DMS 273 (cell line): ENCODE measurements around the gene SCNN1A.

Experiments
- DNase-seq: peaks from one replicate; lab custom pipeline; 2025; ENCODE audit not compliant: unreplicated experiment; lab: John Stamatoyannopoulos, UW

SCNN1A gene

GRCh38 chr12:6335451-6336078, 39.8 kb downstream of the SCNN1A start:
- peak; percentile 76 for DNase-seq

DNA sequence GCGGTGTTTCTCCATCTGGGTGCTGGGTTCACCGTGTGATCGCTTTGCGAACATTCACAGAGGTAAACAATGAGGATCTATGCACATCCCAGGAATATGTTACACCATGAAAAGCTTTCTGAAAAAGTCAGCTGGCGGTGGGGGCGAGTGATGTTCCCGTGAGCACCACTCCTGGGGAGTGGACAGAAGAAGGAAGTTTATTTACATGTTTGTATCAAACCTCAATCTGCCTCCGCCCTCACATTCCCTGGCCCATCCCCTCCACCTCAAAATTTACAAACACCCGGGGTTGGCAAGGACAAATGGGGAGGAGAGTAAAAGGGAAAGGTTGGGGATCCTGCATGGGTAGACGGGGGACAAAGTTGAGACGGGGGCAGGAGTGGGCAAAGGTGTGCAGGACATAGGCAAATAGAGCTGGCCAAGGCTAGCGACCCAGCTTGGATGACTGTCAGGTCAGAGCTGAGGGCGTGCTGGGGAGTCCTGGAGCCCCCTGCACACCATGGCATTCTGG, 40.4 kb downstream of the SCNN1A start:
- no peak for DNase-seq

DNA sequence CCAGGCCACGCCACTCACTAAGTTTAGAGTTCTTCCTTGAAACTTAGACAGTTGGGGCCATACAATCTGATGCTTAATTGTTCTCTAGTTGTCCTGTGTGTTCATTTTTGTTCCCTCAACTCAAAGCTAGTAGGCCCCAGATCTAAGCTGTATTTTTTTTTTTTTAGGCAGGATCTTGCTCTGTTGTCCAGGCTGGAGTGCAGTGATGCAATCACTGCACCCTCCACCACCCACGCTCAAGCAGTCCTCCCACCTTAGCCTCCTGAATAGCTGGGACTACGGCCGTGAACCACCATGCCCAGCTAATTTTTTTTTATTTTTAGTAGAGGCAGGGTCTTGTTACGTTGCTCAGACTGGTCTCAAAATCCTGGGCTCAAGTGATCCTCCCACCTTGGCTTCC, 41.0 kb downstream of the SCNN1A start:
- DNase-seq: no peak

DNA sequence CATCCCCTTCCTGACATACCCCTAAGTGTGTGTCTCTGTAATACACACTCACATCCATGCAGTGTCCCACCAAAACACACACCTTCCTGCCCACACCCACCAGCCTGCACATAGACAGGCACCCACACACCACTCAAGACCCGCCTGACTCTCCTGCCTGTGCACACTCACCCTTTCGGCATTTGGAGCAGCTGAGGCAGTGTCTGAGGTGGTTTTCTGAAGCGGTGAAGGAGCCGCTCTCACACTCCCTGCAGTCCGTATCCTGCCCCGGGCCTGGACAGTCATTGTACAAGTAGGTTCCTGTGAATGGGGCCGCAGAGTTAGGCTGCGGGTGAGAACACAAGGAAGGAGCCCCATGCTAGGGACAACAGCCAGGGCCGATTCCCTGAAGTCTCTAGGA, 41.8 kb downstream of the SCNN1A start:
- DNase-seq: no peak

- no peak for DNase-seq
These were observed 42.3 kb downstream of the SCNN1A start for GRCh38 chr12:6333029-6333428.

DNA sequence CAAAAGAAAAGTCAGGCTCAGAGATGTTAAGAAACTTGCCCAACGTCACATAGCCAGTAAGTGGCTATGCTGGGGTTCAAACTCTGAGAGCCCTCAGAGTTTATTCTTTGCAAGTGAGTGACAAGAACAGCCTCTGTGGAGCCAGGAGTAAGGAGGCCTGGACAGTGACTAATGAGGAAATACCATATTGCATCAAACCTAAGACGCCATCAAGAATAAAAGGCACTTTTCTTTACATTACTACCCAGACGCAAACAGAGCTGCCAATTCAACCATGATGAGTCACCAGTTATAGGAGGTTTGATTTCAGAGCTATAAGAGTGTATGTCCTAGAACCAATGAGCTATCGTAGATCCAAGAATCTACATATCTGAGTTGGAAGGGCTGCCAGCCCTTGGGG, 42.9 kb downstream of the SCNN1A start:
- no peak for DNase-seq

GRCh38 chr12:6330999-6331714, 44.2 kb downstream of the SCNN1A start:
- DNase-seq: no peak

- DNase-seq: no peak
These were observed 45.2 kb downstream of the SCNN1A start for GRCh38 chr12:6330192-6330591.

DNA sequence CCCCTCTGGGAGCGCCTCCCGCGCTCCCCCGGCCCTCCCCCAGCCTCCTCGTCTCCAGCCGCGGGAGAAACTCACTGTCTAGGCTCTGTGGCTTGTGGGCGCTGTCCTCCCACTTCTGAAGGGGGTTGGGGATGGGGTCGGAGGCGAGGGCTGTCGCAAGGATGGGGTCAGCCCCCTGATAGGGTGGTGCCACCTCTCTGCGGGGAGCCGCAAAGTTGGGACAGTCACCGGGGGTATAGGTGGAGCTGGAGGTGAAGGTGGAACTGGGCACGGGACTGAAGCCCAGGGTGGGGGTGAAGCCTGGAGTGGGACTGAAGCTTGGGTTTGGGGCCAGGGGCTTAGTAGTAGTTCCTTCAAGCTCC, 45.7 kb downstream of the SCNN1A start:
- DNase-seq: no peak

DNA sequence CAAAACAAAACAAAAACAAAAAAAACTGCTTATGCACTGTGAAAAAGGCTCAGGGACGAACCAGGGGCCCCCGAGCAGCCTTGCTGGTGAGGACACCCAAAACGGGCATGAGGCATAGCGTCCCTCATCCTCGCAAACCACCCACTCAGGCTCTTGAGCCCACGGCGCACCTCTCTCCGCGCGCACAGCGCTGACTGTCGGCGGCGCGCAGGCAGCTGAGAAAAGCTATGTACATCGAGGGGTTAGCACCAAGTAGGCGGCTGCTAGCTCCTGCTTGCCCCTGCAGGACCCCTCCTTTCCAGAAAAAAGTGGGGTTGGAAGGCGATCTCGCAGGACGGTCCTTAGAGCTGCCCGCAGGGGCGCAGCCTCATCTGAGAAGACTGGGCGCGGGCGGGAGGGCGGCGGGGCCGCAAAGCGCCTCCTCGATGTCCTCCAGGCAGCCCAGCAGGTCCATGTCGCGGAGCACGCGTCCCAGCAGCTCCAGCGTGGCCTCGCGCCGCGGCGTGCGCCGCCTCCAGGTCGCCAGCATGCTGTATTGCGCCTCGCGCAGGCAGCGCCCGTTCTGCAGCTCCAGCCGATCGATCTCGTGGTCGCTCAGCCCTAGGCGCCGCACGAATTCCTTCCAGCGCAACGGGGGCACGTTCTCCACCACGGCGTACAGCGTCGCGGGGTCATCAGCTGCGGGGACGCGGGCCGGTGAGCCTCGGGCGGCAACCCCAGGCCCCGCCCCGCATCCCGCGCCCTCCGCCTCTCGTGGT, 46.2 kb downstream of the SCNN1A start:
- no peak for DNase-seq

DNA sequence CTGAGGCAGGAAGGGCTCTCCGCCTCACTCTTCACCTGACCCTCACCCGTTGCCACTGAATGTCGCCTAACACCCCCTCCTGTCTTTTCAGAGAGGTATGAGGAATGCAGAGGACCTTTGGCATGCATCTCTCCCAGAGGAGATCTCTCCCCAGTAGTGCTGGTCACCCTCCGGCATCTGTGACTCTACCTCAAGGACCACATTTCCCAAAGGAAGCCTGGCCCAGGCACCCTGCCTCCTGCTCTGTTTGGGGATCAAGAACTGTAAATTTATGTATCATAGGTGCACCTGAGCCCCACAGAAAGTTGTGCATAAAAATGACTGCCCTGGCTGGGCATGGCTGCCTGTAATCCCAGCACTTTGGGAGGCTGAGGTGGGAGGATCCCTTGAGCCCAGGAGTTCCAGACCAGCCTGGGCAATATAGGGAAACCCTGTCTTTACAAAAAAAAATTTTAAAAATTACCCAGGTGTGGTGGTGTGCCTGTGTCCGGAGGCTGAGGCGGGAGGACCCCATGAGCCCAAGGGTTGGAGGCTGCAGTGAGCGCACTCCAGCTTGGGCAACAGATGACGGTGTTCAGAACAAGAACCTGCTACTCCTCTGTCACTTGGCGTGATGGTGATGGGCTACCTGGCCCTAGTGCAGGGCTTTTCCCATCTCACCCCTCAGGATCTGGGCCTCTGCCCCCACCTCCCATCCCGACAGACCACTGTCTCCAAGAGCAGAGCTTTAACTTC, 47.2 kb downstream of the SCNN1A start:
- DNase-seq: no peak

DNA sequence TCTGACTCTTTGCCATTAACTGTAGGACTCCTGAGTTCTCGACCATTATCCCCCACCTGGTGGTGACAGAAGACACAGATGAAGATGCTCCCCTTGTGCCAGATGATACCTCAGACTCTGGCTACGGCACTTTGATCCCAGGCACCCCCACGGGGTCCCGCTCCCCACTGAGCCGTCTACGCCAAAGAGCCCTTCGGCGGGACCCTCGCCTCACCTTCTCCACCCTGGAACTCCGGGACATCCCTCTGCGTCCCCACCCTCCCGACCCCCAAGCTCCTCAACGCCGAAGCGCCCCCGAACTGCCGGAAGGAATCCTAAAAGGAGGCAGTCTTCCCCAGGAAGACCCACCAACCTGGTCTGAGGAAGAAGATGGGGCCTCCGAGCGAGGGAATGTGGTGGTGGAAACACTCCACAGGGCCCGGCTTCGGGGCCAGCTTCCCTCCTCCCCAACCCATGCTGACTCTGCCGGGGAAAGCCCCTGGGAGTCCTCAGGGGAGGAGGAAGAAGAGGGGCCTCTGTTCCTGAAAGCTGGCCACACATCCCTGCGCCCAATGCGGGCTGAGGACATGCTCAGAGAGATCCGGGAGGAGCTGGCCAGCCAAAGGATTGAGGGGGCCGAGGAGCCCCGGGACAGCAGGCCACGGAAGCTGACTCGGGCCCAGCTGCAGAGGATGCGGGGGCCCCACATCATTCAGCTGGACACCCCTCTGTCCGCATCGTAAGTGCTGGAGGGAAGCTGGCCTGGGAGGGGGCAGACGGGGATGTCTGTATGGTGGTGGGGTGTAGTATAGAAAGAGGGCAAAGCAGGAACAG, 47.9 kb downstream of the SCNN1A start:
- no peak for DNase-seq

GRCh38 chr12:6326316-6327228, 48.8 kb downstream of the SCNN1A start:
- peak; percentile 69 for DNase-seq

DNA sequence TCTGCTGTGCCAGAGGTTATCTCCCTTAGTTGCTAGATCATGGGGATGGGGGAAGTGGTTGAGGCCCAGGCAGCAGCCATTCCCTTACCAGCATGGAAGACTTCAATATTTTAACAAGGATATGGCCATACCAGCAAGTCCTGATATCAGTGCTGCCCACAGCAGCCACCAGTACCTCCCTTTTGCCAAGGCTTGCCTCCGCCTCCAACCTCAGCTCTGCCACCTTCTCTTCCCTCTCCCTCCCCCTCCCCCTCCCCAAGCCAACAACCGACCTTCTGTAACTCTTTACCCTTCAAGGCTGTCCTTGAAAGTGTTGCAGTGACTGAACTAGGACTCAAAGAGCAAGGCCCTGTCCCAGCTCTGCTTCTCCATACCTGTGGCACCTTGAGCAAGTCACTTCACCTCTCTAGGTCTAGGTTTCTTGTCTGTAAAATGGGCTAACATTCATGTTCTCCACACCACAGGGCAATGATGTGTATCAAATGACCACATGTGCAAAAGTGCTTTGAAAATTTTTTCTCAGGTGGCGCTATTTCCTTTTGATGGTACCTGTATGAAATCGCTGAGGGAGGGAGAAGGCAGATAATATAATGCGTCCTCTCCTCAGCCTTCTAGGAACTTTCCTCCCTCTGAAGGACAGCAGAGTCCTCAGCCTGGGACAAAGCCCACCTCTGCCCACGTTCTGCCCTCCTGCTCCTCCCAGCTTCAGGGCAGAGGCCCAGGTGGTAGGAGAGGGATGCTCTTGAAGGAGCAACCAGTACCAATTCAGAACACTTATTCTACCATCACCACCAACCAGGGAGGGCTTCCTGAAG, 50.2 kb downstream of the SCNN1A start:
- no peak for DNase-seq

DNA sequence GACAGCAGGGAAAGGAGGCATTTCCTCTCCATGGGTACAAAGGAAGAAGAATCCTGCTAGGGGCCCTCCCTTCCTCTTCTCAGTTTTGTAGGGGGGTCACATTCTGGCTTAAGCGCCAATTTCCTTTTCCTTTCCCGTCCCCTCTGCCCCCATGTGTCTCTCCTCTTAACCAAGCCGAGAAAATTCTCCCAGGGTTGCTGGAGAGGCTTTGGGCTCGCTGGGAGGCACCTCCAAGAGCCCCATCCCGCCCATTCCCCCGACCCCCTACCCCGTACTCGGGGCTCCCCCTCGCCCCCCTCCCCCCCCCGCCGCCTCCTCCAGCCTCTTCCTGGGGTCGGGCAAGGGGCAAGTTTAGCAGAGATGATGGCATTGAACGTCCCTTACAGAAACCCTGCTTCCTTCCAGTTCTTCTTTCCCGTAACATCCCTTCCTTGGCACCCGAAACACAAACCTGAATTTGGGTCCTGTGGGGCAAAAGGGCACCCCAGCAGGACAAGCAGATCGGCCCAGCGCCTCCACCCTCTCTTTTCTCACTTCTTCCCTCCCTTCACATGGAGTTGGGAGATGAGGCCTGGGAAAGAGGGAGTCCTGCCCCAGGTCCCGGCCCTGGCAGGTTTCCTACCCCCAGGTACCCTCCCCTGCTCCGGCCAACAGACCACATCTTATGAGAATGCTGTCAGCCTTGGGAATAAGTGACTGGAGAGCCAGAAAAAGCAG, 51.2 kb downstream of the SCNN1A start:
- no peak for DNase-seq

DNA sequence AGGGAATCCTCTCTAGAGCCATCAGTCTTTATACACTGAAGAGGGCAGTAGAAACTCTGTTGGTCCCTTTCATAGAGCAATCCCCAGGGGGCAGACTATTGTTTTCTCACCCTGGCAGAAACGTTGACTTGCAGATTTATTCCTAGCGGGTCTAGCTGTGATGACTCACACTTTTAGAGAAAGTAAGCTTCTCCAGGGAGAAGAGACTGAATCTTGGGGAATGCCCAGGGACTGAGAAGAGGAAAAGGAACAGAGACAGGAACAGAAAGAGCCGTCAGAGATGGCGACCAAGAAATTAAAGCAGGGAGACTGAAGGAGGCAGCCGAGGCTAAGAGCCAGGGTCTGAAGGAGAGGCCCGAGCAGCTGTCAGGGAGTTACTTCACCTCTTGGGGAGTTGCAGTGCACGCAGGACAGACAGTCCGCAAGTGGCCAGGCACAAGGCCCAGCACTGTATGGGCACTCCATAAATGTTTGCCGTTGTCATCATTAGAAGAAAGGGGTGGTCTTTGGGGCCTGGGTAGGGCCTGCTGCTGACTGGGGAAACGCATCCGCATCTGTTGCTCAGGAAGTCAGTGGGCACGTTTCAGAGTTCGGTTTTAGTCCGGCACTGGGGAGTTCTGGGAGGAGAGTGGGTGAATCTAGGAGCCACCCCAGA, 51.9 kb downstream of the SCNN1A start:
- peak; percentile 72 for DNase-seq

GRCh38 chr12:6322969-6323339, 52.4 kb downstream of the SCNN1A start:
- no peak for DNase-seq

DNA sequence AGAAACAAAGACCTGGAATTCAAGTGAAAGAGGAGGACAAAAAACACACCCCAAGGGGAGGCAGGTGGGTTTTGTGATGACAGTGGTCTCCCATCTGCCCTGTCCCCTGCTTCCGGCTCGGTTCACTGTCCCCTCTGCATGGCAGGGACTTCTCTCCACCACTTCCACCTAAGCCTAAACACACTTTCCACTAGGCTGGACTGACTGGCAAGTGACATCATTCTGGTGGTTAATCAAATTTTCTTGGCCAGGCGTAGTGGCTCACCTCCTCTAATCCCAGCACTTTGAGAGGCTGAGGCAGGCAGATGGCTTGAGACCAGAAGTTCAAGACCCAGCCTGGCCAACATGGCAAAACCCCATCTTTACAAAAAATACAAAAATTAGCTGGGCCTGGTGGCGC, 53.0 kb downstream of the SCNN1A start:
- no peak for DNase-seq
